Epithelial cell of esophagus (primary cell): ENCODE results near the gene TCERG1L.

Experiments
- DNase-seq: peaks from one replicate; pipeline ENCODE4 v3.0.0; 2010; ENCODE audit warnings: low read depth
- H3K4me3 ChIP-seq: 2 replicates; pipeline ENCODE4 v1.5.1; 2011; ENCODE audit warnings: mild to moderate bottlenecking, low read length, control low read depth
- CTCF ChIP-seq: IDR thresholded peaks from 2 replicates; pipeline ENCODE4 v1.5.1; 2011; ENCODE audit warnings: low read depth, mild to moderate bottlenecking, low read length, control low read depth, inconsistent platforms; ENCODE audit not compliant: insufficient read depth; ENCODE audit errors: missing control alignments

Gene TCERG1L

GRCh38 chr10:131214521-131215244 lies 96.8 kb downstream of the TCERG1L start:
- DNase-seq = no peak
- H3K4me3 ChIP-seq = no peak overlapping the region
- no peak for TF ChIP-seq CTCF

DNA sequence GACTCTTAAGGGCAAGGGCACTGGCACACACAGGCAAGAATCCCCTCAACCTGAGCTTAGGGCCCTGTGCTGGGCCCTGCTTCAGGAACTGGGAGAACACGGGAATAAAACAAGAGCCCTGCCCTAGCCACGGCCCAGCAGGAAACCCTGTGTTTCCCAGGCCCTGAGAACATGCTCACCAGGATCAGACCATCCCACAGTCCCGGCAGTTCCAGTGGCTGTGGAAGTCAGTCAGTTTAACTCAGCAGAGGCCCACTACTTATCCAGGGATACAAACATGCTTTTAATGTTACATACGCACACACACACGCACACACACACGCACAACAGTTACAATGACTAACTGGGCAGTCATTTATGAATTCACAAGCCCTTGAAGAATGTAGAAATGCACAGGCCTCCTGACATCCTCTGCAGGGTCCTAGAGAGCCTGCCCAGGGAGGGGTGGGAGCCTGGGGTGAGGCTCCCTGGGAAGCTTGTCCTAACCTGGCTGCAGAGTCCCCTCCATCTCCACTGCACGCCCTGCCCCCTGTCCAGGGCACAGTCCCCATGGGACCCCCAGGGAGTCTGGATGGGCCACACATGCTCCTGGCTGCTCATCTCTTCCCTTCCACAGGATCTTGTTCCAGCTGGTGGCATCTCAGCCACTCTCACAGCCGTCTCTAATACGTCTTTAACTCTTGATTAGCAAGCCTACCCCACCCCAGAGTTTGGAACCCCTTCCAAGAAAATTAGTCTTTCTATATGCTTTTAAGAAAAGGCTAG lies 97.6 kb downstream of the TCERG1L start:
- no peak overlapping the region for H3K4me3 ChIP-seq
- no peak for TF ChIP-seq CTCF
- DNase-seq = no peak

DNA sequence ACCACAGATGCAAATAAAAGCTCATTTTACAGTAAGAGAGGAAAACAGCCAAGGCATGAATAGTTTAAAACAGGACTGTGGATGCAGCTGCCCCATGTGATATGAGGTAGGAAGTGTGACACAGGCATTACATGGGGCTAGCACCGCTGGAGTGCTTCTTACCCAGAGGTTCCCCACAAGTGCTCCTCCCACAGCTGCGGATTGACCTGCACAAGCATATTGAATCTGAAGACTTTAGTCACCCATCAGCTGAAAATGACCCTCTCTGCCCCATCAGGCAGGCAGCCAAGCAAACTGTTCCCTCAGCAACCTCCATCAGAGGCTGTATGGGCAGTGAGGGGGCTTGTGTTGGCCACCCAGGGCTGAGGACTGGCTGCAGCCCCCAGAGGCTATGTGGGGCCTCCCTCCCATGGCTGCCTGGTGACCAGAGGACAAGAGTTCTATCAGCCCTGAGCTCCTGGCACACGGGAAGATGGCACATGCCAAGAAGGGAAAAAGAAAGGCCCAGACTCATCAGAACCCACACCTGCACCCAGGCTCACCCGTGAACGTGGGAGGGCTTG lies 98.7 kb downstream of the TCERG1L start:
- H3K4me3 ChIP-seq = no peak overlapping the region
- no peak for DNase-seq
- TF ChIP-seq CTCF = no peak

DNA sequence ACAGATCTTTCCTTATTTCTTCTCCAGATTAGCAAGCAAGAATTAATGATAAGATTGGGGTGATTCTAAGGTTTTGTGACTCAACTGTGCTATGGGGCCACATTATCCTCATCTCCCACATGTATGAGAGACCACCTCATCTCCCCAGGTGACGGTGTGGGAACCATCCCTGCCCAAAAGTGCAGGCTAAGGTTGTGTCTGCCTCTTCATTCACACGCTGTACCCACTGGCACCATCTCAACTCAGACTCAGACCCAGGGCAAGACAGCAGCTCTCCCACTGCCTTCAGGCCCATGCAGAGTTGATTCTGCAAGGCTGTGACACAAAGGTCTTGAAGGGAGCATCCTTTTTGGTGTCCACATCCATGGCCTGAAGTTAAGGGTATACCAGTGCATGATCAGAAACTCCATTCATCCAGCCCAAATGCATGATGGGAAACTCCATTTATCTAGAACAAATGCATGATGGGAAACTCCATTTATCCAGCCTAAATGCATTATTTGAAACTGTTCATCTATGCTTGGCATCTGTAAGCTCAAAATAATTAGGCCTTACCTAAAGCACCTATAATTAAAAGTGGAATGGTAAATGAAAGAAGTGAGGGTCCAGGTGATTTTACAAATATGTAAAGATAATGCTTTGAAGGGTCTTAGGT lies 99.4 kb downstream of the TCERG1L start:
- TF ChIP-seq CTCF = no peak
- H3K4me3 ChIP-seq = no peak overlapping the region
- DNase-seq = no peak

DNA sequence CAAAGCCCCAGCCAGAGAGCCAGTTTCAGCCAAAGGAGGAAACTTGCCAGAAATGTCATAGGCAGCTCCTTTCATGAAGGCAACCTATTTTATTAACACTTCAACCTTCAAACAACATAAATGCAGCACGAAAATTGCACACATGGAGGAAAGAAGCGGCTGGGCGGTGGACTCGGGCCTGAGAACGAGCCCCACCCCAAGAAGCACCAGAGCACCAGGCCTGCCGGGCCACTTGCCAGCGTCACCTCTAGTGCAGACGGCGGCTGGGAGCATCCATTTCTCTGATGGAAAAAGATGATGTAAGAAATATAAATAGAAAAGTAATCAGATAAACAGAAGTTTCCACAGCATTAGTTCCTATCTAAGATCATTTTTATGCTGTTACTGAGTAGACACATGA lies 100.0 kb downstream of the TCERG1L start:
- no peak overlapping the region for H3K4me3 ChIP-seq
- DNase-seq = no peak
- no peak for TF ChIP-seq CTCF

DNA sequence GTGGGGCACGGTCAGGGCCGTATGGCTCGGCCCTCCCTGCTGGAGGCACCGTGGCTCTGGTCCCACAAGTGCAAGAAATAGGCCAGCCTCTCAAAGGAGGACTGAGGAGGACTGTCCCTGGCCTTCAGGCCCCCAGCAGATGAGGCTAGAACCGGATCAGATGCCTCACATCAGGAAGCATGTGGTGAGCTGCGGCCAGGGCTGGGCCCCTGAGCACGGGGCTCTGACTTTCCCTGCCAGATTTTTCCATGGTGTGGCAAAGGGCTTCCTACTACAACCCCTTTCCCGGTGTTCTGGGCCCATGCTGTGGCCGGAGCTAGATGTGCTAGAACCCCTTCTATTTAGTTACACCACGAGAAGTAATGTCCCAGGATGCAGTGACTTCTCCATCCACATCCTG lies 100.4 kb downstream of the TCERG1L start:
- no peak for DNase-seq
- no peak for TF ChIP-seq CTCF
- no peak overlapping the region for H3K4me3 ChIP-seq
